Prostate gland (tissue), 2 donors: Measurements from ENCODE around the gene PDLIM1. TPM values are rescaled to one million over a fixed set of nuclear protein-coding genes. Genes with fewer than 3 reads are reported as not detected.

Experiments
- DNase-seq: peaks from one replicate; pipeline ENCODE4 v3.0.0-alpha.2; 2019; ENCODE audit warnings: low spot score
- H3K27ac ChIP-seq, 2 donors: fragments of 200-600 bp; sonication (generic); 2 replicates each; pipeline ENCODE4 v1.5.1; 2017 to 2019
- H3K27me3 ChIP-seq: fragments of 200-600 bp; sonication (generic); replicated peaks from 2 replicates; pipeline ENCODE4 v1.5.1; 2019; ENCODE audit not compliant: insufficient read depth
- H3K36me3 ChIP-seq, 2 donors: fragments of 200-600 bp; sonication (generic); 1 replicate in 1 of 2; 2 replicates in 1 of 2; pipeline versions ENCODE4 v1.5.1 to v1.8.1; 2017 to 2019
- H3K4me1 ChIP-seq: fragments of 200-600 bp; sonication (generic); replicated peaks from 2 replicates; pipeline ENCODE4 v1.5.1; 2019
- H3K4me3 ChIP-seq, 2 donors: fragments of 200-600 bp; sonication (generic); 2 replicates each; pipeline ENCODE4 v1.5.1; 2017 to 2019
- H3K9me3 ChIP-seq: fragments of 200-600 bp; sonication (generic); 2 replicates; pipeline ENCODE4 v1.5.1; 2017
- CTCF ChIP-seq, 4 experiments: fragments of 200-600 bp in 2 of 4; fragments of 450-650 bp in 2 of 4; sonication (generic) in 2 of 4; IDR thresholded peaks; 1 replicate in 3 of 4; 2 replicates in 1 of 4; pipeline ENCODE4 v1.5.1; 2016 to 2019; ENCODE audit warnings: antibody characterized with exemption in 4 of 4, mild to moderate bottlenecking in 2 of 4, moderate library complexity in 2 of 4
- POLR2A ChIP-seq: fragments of 450-650 bp; IDR thresholded peaks from one replicate; pipeline ENCODE4 v1.6.1; 2016; ENCODE audit warnings: antibody characterized with exemption, mild to moderate bottlenecking
- POLR2AphosphoS5 ChIP-seq: sonication (generic); formaldehyde crosslinking; IDR thresholded peaks from one replicate; pipeline ENCODE4 v1.6.1; 2017; ENCODE audit warnings: antibody characterized with exemption
- WGBS: methylation state at CpG from one replicate; pipeline ENCODE4 v1.1.5; 2018; 5-methylcytosine and 5-hydroxymethylcytosine counted together
- intact Hi-C: fragments of 100-400 bp; cut with DNase I; formaldehyde crosslinking; loops from one replicate; pipeline ENCODE4 v1.14.2; 2022
- total RNA-seq, 2 donors: library from RNA; depleted of rRNA; stranded (reverse); fragments of >200 nt; gene quantifications; one replicate each; pipeline ENCODE4 v1.1.0, GENCODE V29; 2016

The PDLIM1 gene
- total RNA-seq, 2 donors from 2014 or later: 63.2 to 82.0 TPM

- H3K27me3 ChIP-seq: no peaks in the 10 kb centered on the region
- intact Hi-C loops: loop anchor here (5.0 to 10.0 kb wide), 3 partner anchors 63 to 623 kb away; no protein-coding TSS in a partner anchor
- no peaks in the 10 kb centered on the region for H3K4me1 ChIP-seq
- no peak overlapping the region for H3K4me3 ChIP-seq
- no peaks in the 10 kb centered on the region for H3K9me3 ChIP-seq
- 43% methylated on average over 6 of the region's 6 CpGs for WGBS
- H3K27ac ChIP-seq: peak overlapping the region in 1 of 2 donors; percentile 1
- no peaks in the 10 kb centered on the region for H3K36me3 ChIP-seq
- no peak for DNase-seq
- TF ChIP-seq POLR2A (no peak), CTCF (IDR thresholded peaks at IDR 0.05) (no peak), POLR2AphosphoS5 (no peak)
These were observed 43.5 kb downstream of the PDLIM1 start for GRCh38 chr10:95247200-95247880.

- H3K36me3 ChIP-seq: no peaks in the 10 kb centered on the region
- peak; percentile 73 for DNase-seq
- intact Hi-C loops: loop anchor here (5.0 to 10.0 kb wide), 3 partner anchors 62 to 622 kb away; no protein-coding TSS in a partner anchor
These were observed 44.2 kb downstream of the PDLIM1 start for GRCh38 chr10:95246582-95247051.

GRCh38 chr10:95245425-95246055, 45.3 kb downstream of the PDLIM1 start:
- H3K4me1 ChIP-seq: no peaks in the 10 kb centered on the region
- no peaks in the 10 kb centered on the region for H3K27me3 ChIP-seq
- WGBS: 77% methylated on average over 6 of the region's 6 CpGs
- intact Hi-C loops: loop anchor here (5.0 to 10.0 kb wide), 3 partner anchors 61 to 621 kb away; no protein-coding TSS in a partner anchor
- no peak overlapping the region for H3K4me3 ChIP-seq
- H3K9me3 ChIP-seq: no peaks in the 10 kb centered on the region
- H3K27ac ChIP-seq: no peak overlapping the region
- DNase-seq: no peak
- no peaks in the 10 kb centered on the region for H3K36me3 ChIP-seq
- no peak for TF ChIP-seq POLR2A
- no peak for TF ChIP-seq POLR2AphosphoS5
- no peak for TF ChIP-seq CTCF (IDR thresholded peaks at IDR 0.05)

More at GRCh38 chr10:95246582-95247051, 44.2 kb downstream of the PDLIM1 start:
- TF ChIP-seq POLR2AphosphoS5 (no peak), CTCF (IDR thresholded peaks at IDR 0.05) (peak; percentile 68 to 87 (median 75))
- 0% methylated on average over 1 of the region's 1 CpG for WGBS
- H3K27me3 ChIP-seq: no peaks in the 10 kb centered on the region
- no peak overlapping the region for H3K4me3 ChIP-seq
- H3K27ac ChIP-seq: no peak overlapping the region
- H3K9me3 ChIP-seq: no peaks in the 10 kb centered on the region
- no peaks in the 10 kb centered on the region for H3K4me1 ChIP-seq

- Histone ChIP-seq H3K4me3 (no peak overlapping the region), H3K27me3 (no peaks in the 10 kb centered on the region), H3K36me3 (no peaks in the 10 kb centered on the region), H3K4me1 (no peaks in the 10 kb centered on the region), H3K9me3 (no peaks in the 10 kb centered on the region), H3K27ac (no peak overlapping the region)
- no peak for DNase-seq
- TF ChIP-seq POLR2A (no peak), POLR2AphosphoS5 (no peak), CTCF (IDR thresholded peaks at IDR 0.05) (no peak)
- 69% methylated on average over 2 of the region's 2 CpGs for WGBS
- intact Hi-C loops: loop anchor here (10.0 kb wide), 2 partner anchors 59 to 619 kb away; no protein-coding TSS in a partner anchor
These were observed 46.7 kb downstream of the PDLIM1 start for GRCh38 chr10:95244152-95244551.
